ENCODE measurements around the gene COG5.

DNA sequence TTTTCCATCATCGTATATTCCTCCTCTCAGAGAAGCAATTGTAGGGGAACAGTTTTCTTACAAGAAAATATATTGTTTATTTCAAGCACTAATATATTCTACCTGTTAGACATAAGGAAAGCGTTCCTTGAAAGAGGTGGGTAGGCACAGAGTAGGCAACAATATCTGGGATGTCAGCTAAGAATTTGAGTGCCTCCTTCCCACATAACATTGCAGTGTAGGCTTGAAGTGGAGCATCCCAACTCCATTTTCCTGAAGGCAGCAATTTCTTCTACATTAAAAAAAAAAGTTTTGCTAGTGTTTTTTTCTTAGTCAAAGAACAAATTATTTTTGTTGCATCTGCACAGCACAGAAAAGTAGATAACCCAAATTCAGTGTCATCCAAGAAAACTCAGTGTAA, 37.1 kb upstream of the COG5 start:
- TF ChIP-seq NFE2L2 (IDR thresholded peaks at IDR 0.05; ENCODE audit: low read depth, low read length) (no peak), CTCF (conservative IDR thresholded peaks at IDR 0.05; ENCODE audit: low read depth, low read length) (no peak), POLR2A (IDR thresholded peaks at IDR 0.05; ENCODE audit: low read depth, low read length) (no peak), RCOR1 (IDR thresholded peaks at IDR 0.05; ENCODE audit: insufficient replicate concordance, low read length) (no peak), MXI1 (IDR thresholded peaks at IDR 0.05; ENCODE audit: borderline replicate concordance, low read depth, low read length) (no peak)

Measured in IMR-90 (cell line).